GM18858 (cell line): ENCODE results near the gene SLC38A11.
"Not testable (repeated sequence)": the region's sequence is repeated elsewhere in the genome, so short reads cannot be mapped to it uniquely, and the experiment has no call there.

Source experiments
- ATAC-seq: cut with Tn5 transposase; IDR thresholded peaks from one replicate; pipeline ENCODE4 v1.9.1; 2021; ENCODE audit not compliant: unreplicated experiment

SLC38A11 gene

GRCh38 chr2:164954954-164955701 lies at the start of gene SLC38A11:
Gene SLC38A11 (minus strand): TSS chr2:164955525. CDS start chr2:164955247, 278 bp downstream.
- no peak for ATAC-seq

GRCh38 chr2:165003443-165004130 lies 48.3 kb upstream of the SLC38A11 start:
- ATAC-seq, result no peak

GRCh38 chr2:165002638-165003037 lies 47.3 kb upstream of the SLC38A11 start:
- ATAC-seq, result no peak

- ATAC-seq, result not testable (repeated sequence)
Measured at GRCh38 chr2:164994664-164995299, 39.5 kb upstream of the SLC38A11 start.

GRCh38 chr2:164993287-164994016 lies 38.1 kb upstream of the SLC38A11 start:
- no peak for ATAC-seq

- peak; percentile 68 for ATAC-seq
Measured at GRCh38 chr2:164992818-164993217, 37.5 kb upstream of the SLC38A11 start.

GRCh38 chr2:164992093-164992454 lies 36.7 kb upstream of the SLC38A11 start:
- not testable (repeated sequence) for ATAC-seq

- ATAC-seq, result peak; percentile 71
Measured at GRCh38 chr2:164991361-164992092, 36.2 kb upstream of the SLC38A11 start.

GRCh38 chr2:164990953-164991352 lies 35.6 kb upstream of the SLC38A11 start:
- not testable (repeated sequence) for ATAC-seq

- not testable (repeated sequence) for ATAC-seq
Measured at GRCh38 chr2:164988805-164989204, 33.5 kb upstream of the SLC38A11 start.

GRCh38 chr2:164986027-164986426 lies 30.7 kb upstream of the SLC38A11 start:
- not testable (repeated sequence) for ATAC-seq

- ATAC-seq, result no peak
Measured at GRCh38 chr2:164984428-164984827, 29.1 kb upstream of the SLC38A11 start.

- ATAC-seq, result no peak
Measured at GRCh38 chr2:164981217-164981990, 26.1 kb upstream of the SLC38A11 start.

- not testable (repeated sequence) for ATAC-seq
Measured at GRCh38 chr2:164980688-164981087, 25.4 kb upstream of the SLC38A11 start.

GRCh38 chr2:164979113-164979512 lies 23.8 kb upstream of the SLC38A11 start:
- ATAC-seq, result no peak

- not testable (repeated sequence) for ATAC-seq
Measured at GRCh38 chr2:164976875-164977470, 21.6 kb upstream of the SLC38A11 start.

- no peak for ATAC-seq
Measured at GRCh38 chr2:164976301-164976700, 21.0 kb upstream of the SLC38A11 start.

GRCh38 chr2:164975891-164976290 lies 20.6 kb upstream of the SLC38A11 start:
- ATAC-seq, result no peak

GRCh38 chr2:164974221-164974620 lies 18.9 kb upstream of the SLC38A11 start:
- ATAC-seq, result no peak
